ENCODE measurements around the gene OPCML. TPM values are rescaled to one million over a fixed set of nuclear protein-coding genes. Genes with fewer than 3 reads are reported as not detected.

Gene OPCML
- total RNA-seq, 1 experiment from 2014 or later: 0.58 TPM

DNA sequence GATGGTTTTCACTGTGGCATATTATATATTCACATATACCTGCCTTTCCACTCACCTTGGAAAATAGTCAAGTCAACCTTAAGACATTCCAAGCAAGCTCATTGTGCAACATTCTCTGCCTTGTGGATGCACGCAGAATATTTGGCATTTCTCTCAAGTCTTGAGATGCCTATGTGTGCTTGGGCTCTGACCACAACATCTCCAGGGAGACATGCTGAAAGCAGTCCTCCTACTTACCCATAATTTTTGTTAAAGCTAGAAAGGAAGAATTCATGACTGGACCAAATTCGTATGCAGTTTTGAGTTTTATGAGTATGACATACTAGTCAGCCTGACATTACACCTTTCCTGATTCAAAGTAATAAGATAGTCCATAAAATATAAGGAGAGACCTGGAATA lies 684.0 kb downstream of the OPCML start:
- Histone ChIP-seq H3K4me3 (no peak overlapping the region), H3K36me3 (no peaks in the 10 kb centered on the region), H3K4me1 (replicated peaks) (no peaks in the 10 kb centered on the region), H3K27me3 (replicated peaks) (no peaks in the 10 kb centered on the region), H3K9me3 (replicated peaks) (no peaks in the 10 kb centered on the region), H3K27ac (no peak overlapping the region)
- DNase-seq (ENCODE audit: low read depth in 1 of 2, low spot score in 2 of 2): no peak

GRCh38 chr11:132846075-132846474 lies 686.2 kb downstream of the OPCML start:
- Histone ChIP-seq H3K4me1 (replicated peaks) (no peaks in the 10 kb centered on the region), H3K9me3 (replicated peaks) (no peaks in the 10 kb centered on the region), H3K4me3 (no peak overlapping the region), H3K36me3 (no peaks in the 10 kb centered on the region), H3K27ac (no peak overlapping the region), H3K27me3 (replicated peaks) (no peaks in the 10 kb centered on the region)
- DNase-seq (ENCODE audit: low read depth in 1 of 2, low spot score in 2 of 2): no peak

DNA sequence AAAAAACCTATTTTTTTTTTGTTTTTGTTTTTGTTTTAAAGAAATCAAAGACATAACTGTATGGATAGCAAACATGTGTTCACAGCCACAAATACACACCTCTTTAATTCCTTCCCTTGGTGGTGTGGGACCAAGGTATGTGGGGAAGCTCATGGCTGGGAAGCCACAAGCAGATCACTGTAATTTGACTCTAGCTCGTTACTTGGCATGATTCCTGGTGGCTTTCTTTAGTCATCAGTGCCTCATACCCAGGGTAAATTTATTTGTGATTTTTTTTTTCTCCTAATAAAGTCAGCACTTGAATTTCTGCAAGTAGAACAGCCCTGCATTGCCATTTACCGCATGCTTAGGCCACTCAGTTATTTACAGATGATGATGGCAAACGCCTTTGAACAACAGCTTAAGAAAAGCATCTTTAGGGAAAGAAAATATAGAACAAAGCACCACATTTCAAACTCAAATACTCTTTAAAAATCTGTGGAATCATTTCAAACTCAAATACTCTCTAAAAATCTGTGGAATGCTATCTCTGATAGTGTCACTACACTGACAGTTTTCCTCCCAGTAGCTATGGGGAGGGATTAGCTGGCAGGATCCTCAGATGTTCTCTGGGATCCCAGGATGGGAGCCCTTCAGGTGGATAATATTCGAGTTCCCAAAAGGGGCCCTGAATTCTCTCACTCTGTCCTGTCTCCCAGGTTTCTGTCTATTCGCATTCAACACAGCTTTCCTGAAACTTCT lies 687.2 kb downstream of the OPCML start:
- Histone ChIP-seq H3K4me1 (replicated peaks) (no peaks in the 10 kb centered on the region), H3K4me3 (no peak overlapping the region), H3K9me3 (replicated peaks) (no peaks in the 10 kb centered on the region), H3K27ac (no peak overlapping the region), H3K36me3 (no peaks in the 10 kb centered on the region), H3K27me3 (replicated peaks) (no peaks in the 10 kb centered on the region)
- no peak for DNase-seq (ENCODE audit: low read depth in 1 of 2, low spot score in 2 of 2)

- H3K9me3 ChIP-seq (replicated peaks): no peaks in the 10 kb centered on the region
- no peaks in the 10 kb centered on the region for H3K4me1 ChIP-seq (replicated peaks)
- H3K36me3 ChIP-seq: no peaks in the 10 kb centered on the region
- no peaks in the 10 kb centered on the region for H3K27me3 ChIP-seq (replicated peaks)
- no peak overlapping the region for H3K4me3 ChIP-seq
- H3K27ac ChIP-seq: no peak overlapping the region
- DNase-seq (ENCODE audit: low read depth in 1 of 2, low spot score in 2 of 2): no peak
These were observed 691.6 kb downstream of the OPCML start for GRCh38 chr11:132840660-132841059.

DNA sequence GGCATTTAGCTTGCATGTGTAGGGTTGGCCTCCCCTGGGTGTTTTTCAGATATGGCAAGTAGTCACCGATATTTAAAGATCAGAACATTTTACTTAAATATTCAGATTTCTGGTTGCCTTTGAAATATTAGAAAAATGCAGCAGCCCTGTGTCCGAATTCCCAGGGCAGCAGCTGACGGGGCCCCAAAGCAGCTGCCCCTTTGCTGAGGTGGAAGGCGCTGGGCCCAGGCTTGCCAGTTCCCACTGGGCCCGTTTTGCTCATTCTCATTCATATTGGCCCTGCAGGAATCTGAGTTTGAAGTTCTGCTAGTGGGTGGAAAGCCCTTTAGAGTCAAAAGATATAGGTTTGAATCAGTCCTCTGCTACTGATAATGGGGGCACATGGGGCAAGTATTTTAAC lies 692.1 kb downstream of the OPCML start:
- Histone ChIP-seq H3K27me3 (replicated peaks) (no peaks in the 10 kb centered on the region), H3K4me1 (replicated peaks) (no peaks in the 10 kb centered on the region), H3K9me3 (replicated peaks) (no peaks in the 10 kb centered on the region), H3K4me3 (no peak overlapping the region), H3K36me3 (no peaks in the 10 kb centered on the region), H3K27ac (no peak overlapping the region)
- no peak for DNase-seq (ENCODE audit: low read depth in 1 of 2, low spot score in 2 of 2)

DNA sequence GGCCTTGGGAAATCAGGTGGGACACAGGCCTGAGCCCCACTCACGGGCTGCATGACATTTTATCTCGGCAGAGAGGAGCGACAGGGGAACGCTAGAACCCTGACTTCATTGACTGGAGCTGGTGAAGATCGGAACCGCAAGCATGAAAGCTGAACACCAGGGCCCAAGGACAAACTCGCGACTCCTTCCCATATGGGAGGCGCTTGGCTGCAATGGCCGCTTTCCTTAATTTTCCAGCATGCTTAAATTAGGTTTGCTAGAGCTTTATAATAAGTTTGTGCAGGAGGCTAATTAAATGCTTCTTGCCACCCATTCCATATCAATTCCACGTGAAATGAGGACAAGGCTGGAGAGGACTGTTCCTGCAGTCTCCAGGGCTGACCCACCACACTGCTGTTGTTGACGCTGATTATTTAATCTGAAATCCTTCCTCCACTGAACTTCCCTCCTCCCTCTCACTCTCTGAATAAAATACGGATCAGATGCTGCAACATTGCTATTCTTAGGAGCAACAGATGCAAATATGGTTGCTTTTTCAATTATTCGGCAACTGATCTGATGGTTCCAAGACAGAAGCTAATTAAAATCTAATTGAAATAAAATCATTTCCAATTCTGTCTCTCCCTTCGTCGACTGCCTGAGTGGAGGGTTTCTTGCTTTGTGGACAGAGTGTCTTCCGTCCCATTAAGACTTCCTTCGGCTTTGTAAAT lies 692.9 kb downstream of the OPCML start:
- Histone ChIP-seq H3K4me3 (no peak overlapping the region), H3K36me3 (no peaks in the 10 kb centered on the region), H3K9me3 (replicated peaks) (no peaks in the 10 kb centered on the region), H3K4me1 (replicated peaks) (no peaks in the 10 kb centered on the region), H3K27ac (no peak overlapping the region), H3K27me3 (replicated peaks) (no peaks in the 10 kb centered on the region)
- DNase-seq (ENCODE audit: low read depth in 1 of 2, low spot score in 2 of 2): no peak

DNA sequence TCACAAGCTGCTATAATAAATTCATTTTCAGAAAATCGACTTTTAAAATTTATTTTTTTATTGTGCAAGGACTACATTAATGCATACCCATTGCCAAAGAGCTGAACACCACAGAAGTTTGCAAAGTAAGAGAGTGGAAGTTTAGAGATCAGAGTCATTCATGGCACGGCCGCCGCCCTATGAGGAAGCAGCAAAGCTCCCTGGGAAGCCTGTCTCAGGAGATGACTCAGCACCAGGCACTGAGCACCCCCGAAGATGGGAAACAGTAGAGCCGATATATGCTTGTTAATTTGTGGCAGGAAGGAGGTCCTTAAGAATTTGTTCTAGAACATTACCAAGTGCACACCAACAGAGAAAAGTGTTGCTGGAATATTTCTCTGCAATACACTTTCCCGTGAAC lies 693.7 kb downstream of the OPCML start:
- Histone ChIP-seq H3K36me3 (no peaks in the 10 kb centered on the region), H3K4me3 (no peak overlapping the region), H3K4me1 (replicated peaks) (no peaks in the 10 kb centered on the region), H3K27me3 (replicated peaks) (no peaks in the 10 kb centered on the region), H3K27ac (no peak overlapping the region), H3K9me3 (replicated peaks) (no peaks in the 10 kb centered on the region)
- DNase-seq (ENCODE audit: low read depth in 1 of 2, low spot score in 2 of 2): no peak

GRCh38 chr11:132831272-132831671 lies 701.0 kb downstream of the OPCML start:
- H3K27ac ChIP-seq: no peak overlapping the region
- H3K36me3 ChIP-seq: no peaks in the 10 kb centered on the region
- no peak for DNase-seq (ENCODE audit: low read depth in 1 of 2, low spot score in 2 of 2)
- H3K27me3 ChIP-seq (replicated peaks): no peaks in the 10 kb centered on the region
- H3K4me3 ChIP-seq: no peak overlapping the region
- no peaks in the 10 kb centered on the region for H3K4me1 ChIP-seq (replicated peaks)
- no peaks in the 10 kb centered on the region for H3K9me3 ChIP-seq (replicated peaks)

GRCh38 chr11:132824642-132825041 lies 707.7 kb downstream of the OPCML start:
- no peaks in the 10 kb centered on the region for H3K27me3 ChIP-seq (replicated peaks)
- H3K4me3 ChIP-seq: no peak overlapping the region
- no peak overlapping the region for H3K27ac ChIP-seq
- no peaks in the 10 kb centered on the region for H3K4me1 ChIP-seq (replicated peaks)
- H3K9me3 ChIP-seq (replicated peaks): no peaks in the 10 kb centered on the region
- no peak for DNase-seq (ENCODE audit: low read depth in 1 of 2, low spot score in 2 of 2)
- no peaks in the 10 kb centered on the region for H3K36me3 ChIP-seq

DNA sequence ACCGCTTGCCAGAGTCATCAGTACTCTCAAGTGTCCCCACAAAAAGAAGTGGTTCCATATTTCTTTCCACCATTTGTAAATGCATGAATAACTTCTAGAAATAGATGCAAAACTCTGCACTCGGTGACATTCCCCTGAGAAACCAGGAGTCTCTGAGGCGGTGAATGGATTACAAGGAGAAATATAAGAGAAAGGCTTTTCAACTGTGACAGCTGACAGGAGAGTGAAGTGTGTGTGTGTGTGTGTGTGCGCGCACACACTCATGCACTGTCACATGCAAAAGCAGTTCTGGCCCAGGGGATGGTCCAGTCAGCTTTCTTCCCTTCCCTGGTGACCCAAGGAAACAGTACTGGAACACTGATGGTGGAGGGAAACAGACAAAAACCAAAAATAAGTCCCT lies 710.0 kb downstream of the OPCML start:
- H3K4me3 ChIP-seq: no peak overlapping the region
- H3K27ac ChIP-seq: no peak overlapping the region
- no peak for DNase-seq (ENCODE audit: low read depth in 1 of 2, low spot score in 2 of 2)
- H3K27me3 ChIP-seq (replicated peaks): no peaks in the 10 kb centered on the region
- H3K36me3 ChIP-seq: no peaks in the 10 kb centered on the region
- no peaks in the 10 kb centered on the region for H3K4me1 ChIP-seq (replicated peaks)
- no peaks in the 10 kb centered on the region for H3K9me3 ChIP-seq (replicated peaks)

GRCh38 chr11:132821499-132821898 lies 710.8 kb downstream of the OPCML start:
- no peak overlapping the region for H3K4me3 ChIP-seq

GRCh38 chr11:132821014-132821413 lies 711.3 kb downstream of the OPCML start:
- no peaks in the 10 kb centered on the region for H3K27me3 ChIP-seq (replicated peaks)
- no peaks in the 10 kb centered on the region for H3K9me3 ChIP-seq (replicated peaks)
- H3K4me3 ChIP-seq: no peak overlapping the region
- no peaks in the 10 kb centered on the region for H3K36me3 ChIP-seq
- H3K4me1 ChIP-seq (replicated peaks): no peaks in the 10 kb centered on the region
- H3K27ac ChIP-seq: no peak overlapping the region
- DNase-seq (ENCODE audit: low read depth in 1 of 2, low spot score in 2 of 2): no peak

More at GRCh38 chr11:132821499-132821898, 710.8 kb downstream of the OPCML start:
- no peaks in the 10 kb centered on the region for H3K4me1 ChIP-seq (replicated peaks)
- H3K9me3 ChIP-seq (replicated peaks): no peaks in the 10 kb centered on the region
- no peaks in the 10 kb centered on the region for H3K36me3 ChIP-seq
- H3K27me3 ChIP-seq (replicated peaks): no peaks in the 10 kb centered on the region
- no peak overlapping the region for H3K27ac ChIP-seq
- DNase-seq (ENCODE audit: low read depth in 1 of 2, low spot score in 2 of 2): no peak

DNA sequence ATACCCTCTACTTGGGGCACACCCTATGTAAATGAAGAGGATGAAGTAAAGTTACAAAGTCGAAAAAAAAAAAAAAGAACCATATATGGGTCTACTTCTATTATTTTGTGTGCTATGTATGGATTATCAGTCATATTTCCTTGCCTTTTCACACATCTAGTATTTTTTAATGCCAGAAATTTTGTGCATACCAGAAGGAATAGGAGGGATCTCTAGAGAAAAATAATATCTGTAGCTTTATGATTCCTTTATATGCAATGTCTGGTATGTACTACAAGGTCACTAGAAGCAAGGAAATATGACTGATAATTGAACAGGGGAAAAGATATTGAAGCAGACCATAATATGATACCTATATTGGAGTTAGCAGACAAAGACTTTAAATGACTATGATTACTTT lies 713.4 kb downstream of the OPCML start:
- DNase-seq (ENCODE audit: low read depth in 1 of 2, low spot score in 2 of 2): no peak
- Histone ChIP-seq H3K27ac (no peak overlapping the region), H3K4me1 (replicated peaks) (no peaks in the 10 kb centered on the region), H3K36me3 (no peaks in the 10 kb centered on the region), H3K27me3 (replicated peaks) (no peaks in the 10 kb centered on the region), H3K9me3 (replicated peaks) (no peaks in the 10 kb centered on the region), H3K4me3 (no peak overlapping the region)

GRCh38 chr11:132817387-132817786 lies 714.9 kb downstream of the OPCML start:
- no peak for DNase-seq (ENCODE audit: low read depth in 1 of 2, low spot score in 2 of 2)
- Histone ChIP-seq H3K9me3 (replicated peaks) (no peaks in the 10 kb centered on the region), H3K36me3 (no peaks in the 10 kb centered on the region), H3K27me3 (replicated peaks) (no peaks in the 10 kb centered on the region), H3K4me1 (replicated peaks) (no peaks in the 10 kb centered on the region), H3K27ac (no peak overlapping the region), H3K4me3 (no peak overlapping the region)
